ENCODE measurements around the gene RBM20.

The RBM20 gene

DNA sequence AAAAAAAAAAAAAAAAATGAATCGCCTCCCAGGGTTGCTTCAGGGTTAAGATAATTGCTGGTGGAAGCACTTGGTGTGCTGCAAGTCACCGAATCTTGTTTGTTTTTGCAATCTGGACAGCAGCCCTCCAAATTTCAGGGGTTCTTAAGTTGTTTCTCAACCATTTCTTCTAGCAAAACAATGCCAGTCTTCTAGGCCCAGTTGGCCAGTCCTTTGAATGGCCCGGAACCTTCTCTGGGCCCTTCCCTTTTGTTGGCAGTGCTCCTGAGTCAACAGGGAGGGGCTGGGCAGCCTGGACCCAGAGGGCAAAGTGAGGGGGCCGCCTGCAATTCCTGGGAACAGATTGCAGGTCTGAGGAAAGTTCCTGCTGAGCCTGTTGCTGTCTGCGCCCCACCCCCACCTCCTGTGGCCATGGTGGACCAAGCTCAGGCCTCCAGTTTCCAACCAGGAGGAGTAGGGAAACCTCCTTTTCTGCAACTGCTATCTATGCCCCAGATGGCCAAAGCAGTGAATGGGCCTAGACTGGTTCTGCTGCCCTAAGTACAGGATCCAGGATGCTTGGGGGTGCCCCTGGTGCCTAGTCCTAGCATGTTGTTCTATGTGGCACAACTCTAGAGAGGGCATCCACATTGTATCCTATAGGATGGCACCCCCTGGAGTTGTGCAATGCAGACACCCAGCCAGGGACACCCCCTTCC, 196.2 kb downstream of the RBM20 start:
- no peak for DNase-seq

DNA sequence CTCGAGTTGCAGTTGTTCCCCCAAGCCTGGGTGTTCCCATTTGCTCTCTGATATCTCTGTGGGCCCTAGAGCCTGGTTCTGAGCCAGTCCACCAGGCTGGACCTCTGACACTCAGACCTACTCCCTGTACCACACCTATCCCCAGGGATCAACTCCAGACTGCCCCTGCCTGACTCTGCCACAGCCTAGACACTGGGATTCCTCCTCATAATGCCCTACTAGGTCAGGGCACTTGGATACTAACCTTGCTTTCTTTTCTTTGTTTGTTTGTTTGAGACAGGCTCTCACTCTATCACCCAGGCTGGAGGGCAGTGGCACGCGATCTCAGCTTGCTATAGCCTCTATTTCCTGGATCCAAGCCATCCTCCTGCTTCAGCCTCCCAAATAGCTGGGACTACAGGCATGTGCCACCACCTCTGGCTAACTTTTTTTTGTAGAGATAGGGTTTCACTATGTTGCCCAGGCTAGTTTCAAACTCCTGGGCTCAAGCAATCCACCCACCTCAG, 196.8 kb downstream of the RBM20 start:
- no peak for DNase-seq

GRCh38 chr10:110841767-110842267, 197.7 kb downstream of the RBM20 start:
- DNase-seq = no peak

GRCh38 chr10:110842326-110842904, 198.3 kb downstream of the RBM20 start:
- DNase-seq = no peak

GRCh38 chr10:110843031-110843430, 198.9 kb downstream of the RBM20 start:
- peak; percentile 75 for DNase-seq

DNA sequence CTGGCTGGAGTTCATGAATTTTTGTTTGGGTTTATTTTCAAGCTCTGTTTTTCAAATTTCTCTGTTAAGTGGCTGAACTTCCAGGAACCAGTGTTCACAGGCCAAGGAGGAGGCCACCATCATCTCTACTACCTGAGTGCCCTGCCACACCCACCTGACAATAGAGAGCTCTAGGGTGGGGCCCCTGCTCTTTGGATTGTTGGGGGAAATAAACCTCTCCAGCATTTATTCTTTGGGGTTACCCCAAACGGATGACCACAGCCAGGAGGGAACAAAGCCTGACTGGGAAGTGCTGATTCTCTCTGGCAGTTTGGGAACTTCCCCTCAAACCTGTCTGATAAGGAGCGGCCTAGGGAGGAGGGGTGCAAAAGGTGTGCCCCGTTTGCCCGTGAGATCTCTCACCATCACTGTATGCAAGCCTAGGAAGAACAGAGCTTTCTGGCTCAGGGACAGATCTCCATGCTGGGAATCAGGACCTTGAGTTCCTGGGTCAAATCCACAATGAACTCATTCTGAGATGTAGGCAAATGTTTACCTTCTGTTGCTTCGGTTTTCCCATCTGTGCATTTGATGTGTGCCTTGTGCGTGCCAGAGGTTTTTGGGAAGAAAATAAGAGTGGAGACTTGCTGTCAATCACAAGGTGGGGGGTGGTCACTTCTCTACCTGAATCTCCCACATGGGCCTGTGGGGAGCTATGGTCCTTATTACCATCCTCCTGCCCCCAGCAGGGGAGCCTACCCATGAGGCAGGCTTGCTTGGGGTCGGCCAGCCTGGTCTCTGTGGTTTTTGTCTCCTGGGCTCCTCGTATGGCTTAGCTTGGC, 199.9 kb downstream of the RBM20 start:
- DNase-seq = no peak

- no peak for DNase-seq
Observed at GRCh38 chr10:110844617-110844881, 200.4 kb downstream of the RBM20 start.

GRCh38 chr10:110845192-110845755, 201.1 kb downstream of the RBM20 start:
- no peak for DNase-seq

DNA sequence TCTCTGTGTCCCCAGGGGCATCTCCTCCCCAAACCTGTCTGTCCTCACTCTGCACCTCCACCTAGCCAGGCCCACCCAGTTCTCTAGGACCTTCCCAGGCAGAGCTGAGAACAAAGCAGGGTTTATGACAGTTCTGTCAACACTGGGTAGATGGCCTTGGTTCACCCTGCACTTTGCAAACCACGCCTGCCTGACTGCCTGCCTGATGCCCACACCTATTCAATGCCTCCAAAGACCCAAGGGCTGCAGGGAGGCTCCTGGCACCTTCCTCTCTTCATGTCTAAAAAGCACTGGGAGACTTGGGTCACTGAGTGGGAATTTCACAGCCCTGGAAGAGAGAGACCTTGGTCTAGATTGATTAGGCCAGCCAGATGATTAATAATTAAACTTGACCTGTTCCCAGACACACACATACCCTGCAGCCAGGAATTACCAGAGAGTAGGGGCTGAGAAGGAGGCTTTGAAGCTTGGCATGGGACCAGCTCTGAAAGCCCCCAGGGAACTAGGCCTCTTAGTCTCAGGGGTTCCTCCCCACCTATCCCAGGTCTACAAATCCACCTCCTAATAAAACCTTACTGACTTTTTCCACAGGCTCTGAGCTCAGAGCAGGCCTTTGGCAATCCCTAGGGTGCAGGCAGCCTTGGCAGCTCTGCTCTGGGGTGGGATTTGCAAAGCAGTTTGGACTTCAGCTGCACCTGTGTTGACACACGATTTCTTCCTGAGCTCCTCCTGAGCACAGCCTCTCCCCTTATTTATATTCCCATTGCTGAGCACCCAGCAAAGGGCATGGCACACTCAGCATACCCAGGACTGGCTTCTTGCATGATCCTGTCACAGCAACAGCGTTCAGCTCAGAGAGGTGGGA, 201.9 kb downstream of the RBM20 start:
- no peak for DNase-seq

DNA sequence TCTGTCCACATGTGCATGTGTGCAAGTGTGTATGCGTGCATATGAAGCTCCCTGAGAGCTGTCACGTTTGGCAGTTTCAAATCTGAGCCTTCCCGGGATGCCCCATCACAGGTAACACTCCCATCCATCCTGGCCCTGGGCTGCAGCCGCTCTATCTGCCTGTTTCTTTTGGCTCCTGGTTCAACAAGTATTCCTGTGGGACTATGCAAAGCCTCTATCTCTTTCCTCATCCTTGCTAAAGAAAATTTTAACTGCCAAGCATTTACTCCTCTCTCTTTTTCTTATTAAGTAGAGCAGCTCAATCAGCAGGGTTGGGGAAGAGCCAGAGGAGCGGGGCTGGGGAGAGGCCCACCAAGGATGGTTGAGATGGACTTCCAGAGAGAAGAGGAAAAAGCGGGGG, 203.2 kb downstream of the RBM20 start:
- DNase-seq = no peak

GRCh38 chr10:110848106-110848505, 204.0 kb downstream of the RBM20 start:
- no peak for DNase-seq

- no peak for DNase-seq
Observed at GRCh38 chr10:110850099-110850498, 206.0 kb downstream of the RBM20 start.

GRCh38 chr10:110851020-110851612, 207.0 kb downstream of the RBM20 start:
- DNase-seq = no peak

DNA sequence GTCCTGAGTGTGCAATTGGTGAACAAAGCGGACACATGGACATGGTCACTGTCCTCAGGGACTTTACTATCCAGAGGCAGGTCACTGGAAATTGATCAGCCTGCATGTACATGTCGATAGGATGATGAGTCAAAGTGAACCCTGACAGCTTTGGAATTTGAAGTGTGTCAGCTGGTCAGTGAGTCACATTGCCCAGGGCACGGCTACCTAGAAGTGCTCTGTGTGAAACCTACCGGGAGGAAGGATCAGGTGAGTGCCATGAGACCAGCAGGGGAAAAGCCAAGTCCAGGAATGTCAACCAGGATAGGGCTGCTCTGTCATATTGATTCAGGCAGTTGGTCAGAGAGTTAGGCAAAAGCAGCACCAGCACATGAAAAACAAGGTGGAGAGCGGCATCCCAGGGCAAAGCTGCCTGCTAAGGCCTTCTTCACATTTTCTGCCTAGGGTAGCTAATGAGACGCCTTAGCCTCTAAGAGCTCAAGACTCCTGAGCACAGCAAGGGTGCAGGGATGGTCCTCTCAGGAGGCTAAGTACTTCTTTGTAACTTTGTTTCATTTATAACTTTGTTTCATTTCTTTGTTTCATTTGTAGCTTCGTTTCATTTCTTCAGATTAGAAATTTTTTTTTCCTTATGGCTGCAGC, 208.2 kb downstream of the RBM20 start:
- DNase-seq = peak; percentile 75

DNA sequence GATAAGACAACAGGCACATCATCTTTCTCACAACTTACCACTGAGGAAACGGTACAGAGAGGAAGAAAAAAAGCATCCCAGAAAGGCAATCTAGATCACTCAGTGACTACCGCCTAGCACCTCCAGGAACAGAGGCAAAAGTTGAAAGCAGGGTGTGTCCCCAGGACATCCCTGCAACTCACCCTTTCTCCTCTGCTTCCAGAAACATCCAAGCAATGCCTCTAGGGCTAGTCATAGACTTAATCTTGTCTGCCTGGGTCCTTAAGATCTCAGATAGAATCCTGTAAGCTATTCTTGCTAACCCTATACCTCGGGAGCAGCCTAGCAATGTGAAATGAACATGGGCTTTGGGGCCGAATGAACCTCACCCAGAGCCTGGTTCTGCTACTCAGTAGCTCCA, 208.8 kb downstream of the RBM20 start:
- DNase-seq = no peak

DNA sequence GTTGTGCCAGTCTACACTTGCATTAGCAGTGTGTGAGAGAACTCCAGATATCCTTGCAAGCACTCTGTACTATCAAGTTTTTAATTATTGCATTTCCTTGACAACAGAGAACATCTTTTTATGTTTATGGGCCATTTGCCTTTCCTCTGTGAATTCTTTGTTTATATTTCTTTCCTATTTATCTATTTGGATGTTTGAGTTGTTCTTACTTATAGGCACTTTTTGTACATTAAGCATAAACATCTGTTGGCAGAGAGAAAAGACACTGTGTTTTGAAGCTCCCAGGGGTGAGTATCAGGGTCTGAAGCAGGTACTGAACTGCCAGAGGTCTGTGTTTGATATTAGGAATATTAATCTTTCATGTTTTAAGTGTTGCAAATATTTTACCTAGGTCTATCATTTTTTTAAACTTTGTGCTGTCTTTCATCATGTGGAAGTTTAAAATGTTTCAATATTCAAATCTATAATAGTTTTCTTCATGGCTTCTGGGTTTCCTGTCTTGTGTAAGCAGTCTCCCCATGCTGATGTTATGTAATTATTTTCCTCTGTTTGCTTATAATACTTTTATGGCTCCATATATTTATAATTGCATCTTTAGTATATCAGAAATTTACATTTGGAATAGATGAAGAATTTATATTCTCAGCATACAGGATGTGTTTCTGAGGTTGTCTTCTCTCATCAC, 209.9 kb downstream of the RBM20 start:
- DNase-seq = no peak

- no peak for DNase-seq
Observed at GRCh38 chr10:110857265-110858171, 213.4 kb downstream of the RBM20 start.

- DNase-seq = no peak
Observed at GRCh38 chr10:110858297-110858934, 214.3 kb downstream of the RBM20 start.

GRCh38 chr10:110859206-110859972, 215.3 kb downstream of the RBM20 start:
- no peak for DNase-seq
